GM18499 (cell line): ENCODE measurements around the gene SPC24.
A peak's percentile ranks its signal among the peaks of the same experiment; 100 is the strongest.

ENCODE experiments used
- ATAC-seq: cut with Tn5 transposase; IDR thresholded peaks from one replicate; pipeline ENCODE4 v1.9.1; 2021; ENCODE audit warnings: moderate number of reproducible peaks; ENCODE audit not compliant: insufficient read depth, unreplicated experiment

The SPC24 gene, protein sequence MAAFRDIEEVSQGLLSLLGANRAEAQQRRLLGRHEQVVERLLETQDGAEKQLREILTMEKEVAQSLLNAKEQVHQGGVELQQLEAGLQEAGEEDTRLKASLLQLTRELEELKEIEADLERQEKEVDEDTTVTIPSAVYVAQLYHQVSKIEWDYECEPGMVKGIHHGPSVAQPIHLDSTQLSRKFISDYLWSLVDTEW

DNA sequence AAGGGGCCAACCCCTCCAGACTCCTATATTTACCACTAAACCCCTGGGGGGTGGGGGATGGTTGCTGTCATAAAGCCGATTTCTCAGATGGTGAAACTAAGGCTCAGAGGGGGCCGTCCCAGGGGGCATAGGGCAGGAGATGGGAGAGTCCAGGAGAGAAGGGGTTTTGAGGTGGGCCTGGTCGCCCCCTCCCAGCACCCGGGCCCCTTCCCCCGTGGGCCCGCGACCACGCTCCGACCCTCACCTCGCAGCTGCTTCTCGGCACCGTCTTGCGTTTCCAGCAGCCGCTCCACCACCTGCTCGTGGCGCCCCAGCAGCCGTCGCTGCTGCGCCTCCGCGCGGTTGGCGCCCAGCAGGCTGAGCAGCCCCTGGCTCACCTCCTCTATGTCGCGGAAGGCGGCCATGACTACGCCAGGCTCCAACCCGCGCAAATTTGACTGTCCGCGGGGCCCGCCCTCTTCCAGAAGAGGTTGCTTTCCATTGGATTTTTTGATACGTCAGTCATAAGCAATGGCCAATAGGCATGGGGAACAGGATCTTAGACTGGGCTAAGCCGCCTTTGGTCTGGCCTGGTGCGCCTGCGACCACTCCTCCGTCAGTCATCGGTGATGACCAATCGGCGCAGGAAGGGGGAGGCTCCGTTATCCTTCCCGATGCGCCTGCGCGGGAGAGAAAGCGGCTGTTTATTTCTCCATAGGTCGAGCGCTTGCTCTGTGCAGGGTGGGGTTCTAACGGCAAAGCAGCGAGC, at the start of gene SPC24:
Gene SPC24, minus strand, starts transcription at position 410 of the 748 bp plus-strand sequence. Its CDS starts 6 bp downstream, at position 404.
- ATAC-seq = peak; percentile 89

GRCh38 chr19:11204943-11205349, 49.4 kb upstream of the SPC24 start:
- no peak for ATAC-seq

DNA sequence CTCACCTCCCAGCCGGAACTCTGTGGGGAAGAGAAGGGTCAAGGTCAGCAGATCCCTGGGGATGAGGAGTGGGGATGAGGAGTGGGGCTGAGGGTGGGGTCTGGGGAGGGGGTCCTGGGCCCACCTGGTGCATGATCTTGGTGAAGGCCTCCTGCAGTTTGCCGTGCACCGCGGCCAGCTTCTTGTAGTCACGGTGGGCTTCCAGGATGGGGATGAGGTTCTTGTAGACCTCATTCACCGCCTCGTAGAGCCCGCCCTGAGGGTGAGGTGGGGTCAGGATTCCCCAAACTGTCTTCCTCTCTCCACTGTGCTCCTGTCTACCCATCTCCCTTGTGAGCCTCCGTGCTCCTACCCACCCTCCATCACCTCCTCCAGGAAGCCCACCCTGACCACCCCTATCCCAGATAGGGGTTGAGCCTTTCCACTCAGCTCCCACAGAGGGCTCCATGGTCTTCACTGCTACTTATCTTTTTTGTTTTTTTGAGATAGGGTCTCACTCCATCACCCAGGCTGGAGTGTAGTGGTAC, 48.6 kb upstream of the SPC24 start:
- no peak for ATAC-seq

DNA sequence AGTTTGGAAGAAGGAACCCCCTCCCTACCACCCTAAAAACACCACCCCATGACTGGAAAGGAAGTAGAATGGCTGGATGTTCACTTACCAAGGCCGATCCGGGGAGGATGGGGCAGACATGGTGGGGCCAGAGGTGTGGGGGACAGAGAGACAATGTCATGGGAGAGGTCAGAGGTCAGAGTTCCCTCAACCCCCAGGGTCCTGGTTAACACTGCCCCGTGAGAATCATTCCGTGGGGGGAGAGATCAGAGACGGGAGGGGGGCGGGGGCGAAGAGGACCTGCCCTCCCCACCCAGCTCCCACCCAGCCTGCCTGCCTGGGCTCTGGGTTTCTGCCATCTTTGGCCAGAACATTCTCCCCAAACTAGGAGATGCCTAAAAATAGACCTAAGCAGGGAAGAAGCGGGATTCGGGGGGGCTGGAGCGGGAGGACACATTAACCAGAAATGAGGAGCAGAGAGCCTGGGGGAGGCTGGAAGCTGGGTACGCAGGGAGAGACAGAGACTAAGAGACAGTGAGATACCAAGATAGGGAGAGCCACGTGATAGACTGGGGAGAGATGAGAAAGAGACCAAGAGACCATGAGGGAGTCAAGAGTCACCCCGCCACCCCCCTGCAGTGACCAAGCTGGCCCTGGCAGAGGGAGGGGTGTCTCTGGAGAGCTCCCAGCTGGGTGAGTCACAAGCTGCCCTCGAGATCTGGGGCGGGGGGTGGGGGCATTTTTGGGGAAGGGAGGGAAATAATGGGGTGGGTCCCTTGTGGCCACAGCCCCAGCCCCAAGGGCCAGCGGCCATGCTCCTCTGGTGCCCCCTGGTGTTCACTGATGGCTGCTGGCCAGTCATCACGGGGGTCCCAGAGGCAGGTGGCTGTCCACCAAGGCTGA, 47.9 kb upstream of the SPC24 start:
- no peak for ATAC-seq

DNA sequence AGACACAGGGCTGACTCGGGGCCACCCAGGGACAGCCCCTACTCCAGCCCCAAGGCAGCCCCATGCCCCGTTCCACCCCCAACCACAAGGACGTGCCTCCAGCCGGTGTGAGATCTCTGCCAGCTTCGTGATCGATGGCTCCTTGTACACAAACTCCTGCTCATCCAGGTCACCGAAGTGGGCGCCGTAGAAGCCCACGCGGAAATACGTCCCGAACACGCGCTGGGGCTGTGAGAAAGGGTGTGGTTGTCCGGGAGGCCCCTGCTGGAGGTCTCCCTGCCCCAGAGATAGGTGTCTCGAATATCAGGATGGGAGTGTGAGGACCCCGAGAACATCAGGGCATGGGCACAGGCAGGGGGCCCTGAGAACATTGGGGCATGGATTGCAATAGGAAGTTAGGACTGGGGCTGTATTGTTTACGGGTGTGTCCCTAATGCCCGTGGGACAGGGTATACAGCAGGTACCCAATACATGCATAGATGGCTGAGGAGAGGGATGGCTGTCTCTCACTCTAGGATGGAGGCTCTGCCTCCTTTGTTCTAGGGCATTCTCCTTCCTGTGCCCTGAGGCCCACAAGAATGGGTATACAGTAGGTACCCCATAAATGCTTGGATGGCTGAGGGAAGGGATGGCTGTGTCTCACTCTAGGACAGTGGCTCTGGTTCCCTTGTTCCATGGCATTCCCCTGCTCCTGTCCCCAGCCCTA, 47.1 kb upstream of the SPC24 start:
- ATAC-seq = no peak

- ATAC-seq = no peak
Observed at GRCh38 chr19:11201791-11202190, 46.2 kb upstream of the SPC24 start.

DNA sequence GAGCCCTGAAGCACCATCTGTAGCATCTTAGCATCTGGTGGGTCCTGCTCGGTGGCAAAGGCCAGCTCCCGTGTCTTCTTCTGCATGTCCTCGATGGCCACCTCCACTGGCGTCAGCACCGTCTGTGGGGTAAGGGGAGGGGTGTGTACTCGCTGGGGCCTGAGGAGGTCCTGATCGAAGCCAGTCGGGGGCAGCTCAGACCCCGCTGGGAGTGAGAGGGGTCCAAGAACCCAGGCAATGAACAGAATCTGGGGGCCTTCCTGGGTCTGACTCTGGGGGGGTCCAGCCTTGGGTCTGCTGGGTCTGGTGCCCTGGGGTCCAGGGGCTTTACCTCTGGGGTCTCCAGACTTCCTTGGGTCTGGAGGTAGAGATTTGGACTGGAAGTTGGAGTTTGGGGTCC, 45.3 kb upstream of the SPC24 start:
- no peak for ATAC-seq

GRCh38 chr19:11200015-11200574, 44.5 kb upstream of the SPC24 start:
- no peak for ATAC-seq

DNA sequence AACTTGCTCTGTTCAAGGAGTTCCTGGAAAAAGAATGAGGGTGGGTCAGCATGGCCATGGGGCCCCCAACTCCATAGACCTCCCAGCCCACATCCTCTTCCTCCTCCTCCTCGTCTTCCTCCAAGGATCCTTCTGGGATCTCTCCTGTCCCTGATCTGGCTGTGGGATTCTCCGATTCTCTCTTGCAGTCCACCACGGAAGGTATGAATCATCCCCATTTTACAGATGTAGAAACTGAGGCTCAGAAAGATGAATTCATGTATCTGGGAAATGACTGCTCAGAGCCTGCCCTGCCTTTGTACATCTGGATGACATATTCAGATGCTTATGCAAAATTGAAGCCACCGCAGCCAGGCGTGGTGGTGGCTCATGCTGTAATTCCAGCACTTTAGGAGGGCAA, 43.9 kb upstream of the SPC24 start:
- no peak for ATAC-seq

- ATAC-seq = no peak
Observed at GRCh38 chr19:11198769-11199424, 43.3 kb upstream of the SPC24 start.

DNA sequence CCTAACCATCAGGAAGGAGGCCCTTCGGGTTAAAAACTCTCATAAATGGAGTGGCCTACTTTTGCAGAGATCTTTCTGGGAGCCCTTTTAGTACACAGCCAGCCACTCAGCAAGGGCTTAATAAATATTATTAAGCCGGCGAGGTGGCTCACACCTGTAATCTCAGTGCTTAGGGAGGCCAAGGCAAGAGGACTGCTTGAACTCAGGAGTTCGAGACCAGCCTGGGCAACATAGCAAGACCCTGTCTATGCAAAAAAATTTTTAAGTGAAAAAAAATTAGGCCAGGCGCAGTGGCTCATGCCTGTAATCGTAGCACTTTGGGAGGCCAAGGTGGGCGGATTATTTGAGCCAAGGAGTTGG, 42.6 kb upstream of the SPC24 start:
- no peak for ATAC-seq

DNA sequence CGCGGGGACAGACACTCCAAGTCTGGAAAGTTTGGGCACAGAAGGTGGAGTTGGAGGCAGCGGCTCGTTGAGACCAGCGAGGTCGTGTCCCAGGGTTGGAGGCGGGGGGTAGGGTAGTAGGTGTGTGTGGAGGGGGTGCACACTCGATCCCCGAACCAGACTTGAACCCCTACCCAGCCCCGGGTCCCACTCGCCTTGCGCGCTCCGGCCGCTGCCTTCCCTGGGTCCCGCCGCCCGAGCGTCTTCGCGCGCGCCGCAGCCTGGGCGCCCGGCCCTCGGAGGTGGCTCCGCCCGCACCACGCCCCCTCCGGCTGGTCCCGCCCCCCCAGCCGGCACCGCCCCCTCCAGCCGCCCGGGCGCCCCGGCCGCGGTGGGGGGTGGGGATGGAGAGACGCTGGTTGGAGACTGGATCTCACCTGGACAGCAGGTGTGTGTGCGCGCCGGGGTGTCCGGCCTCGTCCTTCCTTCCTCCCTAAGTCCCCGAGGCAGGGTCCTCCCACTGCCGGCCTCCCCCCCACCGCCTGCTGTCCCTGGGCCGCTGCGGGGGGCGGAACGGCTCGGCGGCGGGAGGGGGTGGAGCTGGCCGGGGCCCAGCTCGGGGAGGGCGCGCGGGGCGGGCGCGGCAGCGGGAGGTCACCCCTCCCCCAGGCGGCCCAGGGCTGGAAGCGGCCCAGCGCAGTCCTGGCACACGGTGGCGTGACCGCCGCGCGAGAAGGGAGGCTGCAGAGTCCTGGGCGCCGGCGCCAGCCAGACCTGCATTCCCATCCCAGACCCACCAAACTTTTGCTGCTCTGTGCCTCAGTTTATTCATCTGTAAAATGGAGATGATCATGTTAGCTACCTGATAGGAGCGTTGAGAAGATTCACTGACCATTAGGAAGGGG, 42.0 kb upstream of the SPC24 start, which contains the start of gene KANK2:
Gene KANK2, minus strand, starts transcription at position 255 of the 884 bp plus-strand sequence. CDS start 3,034 bp downstream, outside the sequence.
- ATAC-seq = peak; percentile 34

DNA sequence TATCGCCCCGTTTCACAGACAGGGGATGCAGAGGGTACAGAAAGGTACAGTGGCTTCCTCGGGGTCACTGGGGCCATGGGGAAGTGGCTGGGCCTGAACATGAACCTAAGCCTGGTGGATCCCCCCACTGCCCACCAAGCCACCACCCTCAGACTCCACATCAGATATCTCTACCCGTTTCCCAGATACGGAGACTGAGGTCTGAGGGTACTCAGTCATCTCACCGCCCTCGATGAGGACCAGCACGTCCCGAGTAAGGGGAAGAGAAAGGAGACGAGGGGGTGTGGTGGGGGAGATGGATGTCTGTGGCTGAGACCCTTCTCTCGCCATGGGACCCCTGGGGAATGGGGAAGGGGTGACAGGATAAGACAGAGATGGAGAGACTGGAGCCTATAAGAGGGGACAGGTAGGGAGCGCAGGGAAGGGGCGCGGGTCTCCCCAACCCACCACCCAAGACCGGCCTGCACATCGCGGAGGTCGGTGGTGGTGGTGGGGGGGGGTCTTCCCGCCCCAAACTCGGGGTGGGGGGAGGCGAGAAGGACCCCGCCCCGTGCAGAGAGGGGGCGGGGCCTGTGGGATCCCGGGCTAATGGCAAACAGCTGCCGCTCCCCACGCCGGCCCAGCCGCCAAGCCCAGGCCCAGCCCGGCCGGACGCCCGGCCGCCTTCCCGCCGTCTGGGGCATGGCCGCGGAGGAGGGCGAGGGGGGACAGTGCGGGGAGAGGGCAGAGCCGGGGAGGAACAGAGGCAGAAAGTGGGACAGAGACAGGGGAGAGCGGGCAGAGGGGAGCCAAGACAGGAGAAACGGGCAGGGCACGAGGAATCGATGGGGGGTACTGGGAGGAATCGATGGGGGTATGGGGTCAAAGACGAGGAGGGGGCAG, 41.1 kb upstream of the SPC24 start:
- ATAC-seq = no peak

DNA sequence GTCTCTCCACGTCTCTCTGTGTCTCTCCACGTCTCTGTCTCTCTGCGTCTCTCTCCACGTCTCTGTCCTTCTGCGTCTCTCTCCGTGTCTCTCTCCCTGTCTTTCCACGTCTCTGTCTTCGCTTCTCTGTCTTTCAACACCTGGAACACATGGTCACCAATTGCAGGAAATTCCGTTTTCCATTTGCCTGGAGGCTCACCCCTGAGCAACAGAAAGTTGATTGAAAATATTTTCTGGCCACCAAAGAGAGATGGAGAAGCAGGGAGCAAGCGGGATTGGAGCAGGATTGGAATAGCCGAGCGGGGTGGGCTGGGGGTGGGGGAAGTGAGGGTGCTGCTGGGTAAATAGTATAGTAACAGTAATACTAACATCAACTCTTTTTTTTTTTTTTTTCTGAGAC, 40.1 kb upstream of the SPC24 start:
- ATAC-seq = no peak

- no peak for ATAC-seq
Observed at GRCh38 chr19:11194656-11195558, 39.3 kb upstream of the SPC24 start.

GRCh38 chr19:11194173-11194572, 38.6 kb upstream of the SPC24 start:
- no peak for ATAC-seq
